Activated effector memory CD4-positive, alpha-beta T cell treated with anti-CD3 and anti-CD28 coated beads, Interleukin-2, amount 50 U/mL, for 16 hours (primary cell): Measurements from ENCODE around the gene SKOR2.

Source experiments
- DNase-seq: peaks from one replicate; pipeline ENCODE4 v3.0.0-alpha.2; 2020

The SKOR2 gene

GRCh38 chr18:47251289-47252120 is at the start of gene SKOR2:
Gene SKOR2 (minus strand): TSS chr18:47251660. CDS start chr18:47249183, 2,477 bp downstream.
- no peak for DNase-seq

- DNase-seq, result no peak
These were observed 45.0 kb upstream of the SKOR2 start for GRCh38 chr18:47296462-47296861.

GRCh38 chr18:47294801-47295200 is 43.3 kb upstream of the SKOR2 start:
- DNase-seq, result no peak

GRCh38 chr18:47288741-47289140 is 37.3 kb upstream of the SKOR2 start:
- DNase-seq, result no peak

- DNase-seq, result no peak
These were observed 36.6 kb upstream of the SKOR2 start for GRCh38 chr18:47287911-47288585.

GRCh38 chr18:47286776-47287410 is 35.4 kb upstream of the SKOR2 start:
- DNase-seq, result no peak

- no peak for DNase-seq
These were observed 34.0 kb upstream of the SKOR2 start for GRCh38 chr18:47285456-47285855.

- DNase-seq, result no peak
These were observed 33.4 kb upstream of the SKOR2 start for GRCh38 chr18:47284721-47285395.

- no peak for DNase-seq
These were observed 32.0 kb upstream of the SKOR2 start for GRCh38 chr18:47283476-47283875.

GRCh38 chr18:47280121-47280520 is 28.7 kb upstream of the SKOR2 start:
- DNase-seq, result no peak

- no peak for DNase-seq
These were observed 23.5 kb upstream of the SKOR2 start for GRCh38 chr18:47274961-47275360.

GRCh38 chr18:47265197-47265596 is 13.7 kb upstream of the SKOR2 start:
- no peak for DNase-seq

GRCh38 chr18:47264308-47264700 is 12.8 kb upstream of the SKOR2 start:
- DNase-seq, result no peak

- no peak for DNase-seq
These were observed 12.2 kb upstream of the SKOR2 start for GRCh38 chr18:47263430-47264307.

- no peak for DNase-seq
These were observed 11.6 kb upstream of the SKOR2 start for GRCh38 chr18:47263150-47263429.

- DNase-seq, result no peak
These were observed 11.1 kb upstream of the SKOR2 start for GRCh38 chr18:47262301-47263149.

GRCh38 chr18:47261902-47262300 is 10.4 kb upstream of the SKOR2 start:
- DNase-seq, result no peak

GRCh38 chr18:47260924-47261701 is 9.7 kb upstream of the SKOR2 start:
- no peak for DNase-seq

- no peak for DNase-seq
These were observed 8.9 kb upstream of the SKOR2 start for GRCh38 chr18:47260120-47260923.
